Measurements from ENCODE around the gene MAP2. TPM values are rescaled to one million over a fixed set of nuclear protein-coding genes. Genes with fewer than 3 reads are reported as not detected.

MAP2 gene
- total and polyA plus RNA-seq, 8 donors, result 2.1 to 24.6 (median 11.8) TPM

DNA sequence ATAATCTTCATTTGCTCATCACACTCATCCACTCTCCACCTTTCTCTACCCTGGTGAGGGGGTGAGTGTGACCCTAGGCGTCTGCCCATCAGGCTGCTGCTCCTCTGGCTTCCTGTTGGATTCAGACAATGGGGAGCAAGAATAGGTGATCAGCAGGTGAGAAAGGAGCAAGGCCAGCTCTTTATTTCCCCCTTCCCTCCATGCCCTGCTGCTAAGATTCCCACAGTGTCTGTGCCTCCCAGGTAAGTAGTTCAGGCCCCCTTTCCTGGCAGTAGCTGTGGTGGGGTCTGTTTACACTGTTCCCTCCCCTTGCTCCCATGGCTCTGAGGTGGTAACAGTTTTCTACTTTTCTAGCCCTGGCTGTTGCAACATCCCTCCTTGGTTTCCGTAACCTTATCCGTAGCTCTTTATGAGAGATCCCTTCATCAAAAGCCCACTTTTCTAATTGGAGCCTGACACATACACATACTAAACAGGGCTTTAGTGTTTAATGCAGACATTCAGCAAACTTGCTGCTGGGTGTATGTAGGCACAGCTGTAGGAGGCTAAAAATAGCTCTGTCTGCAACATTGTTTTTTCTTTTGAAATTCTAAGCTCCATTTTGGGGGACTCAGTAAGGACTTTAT lies 27.5 kb downstream of the MAP2 start:
- Histone ChIP-seq H3K36me3 (no peaks in the 10 kb centered on the region), H3K9me3 (no peaks in the 10 kb centered on the region), H3K27me3 (no peaks in the 10 kb centered on the region), H3K4me3 (no peak overlapping the region), H3K27ac (no peak overlapping the region), H3K4me1 (no peaks in the 10 kb centered on the region)
- TF ChIP-seq, protein P1, sequence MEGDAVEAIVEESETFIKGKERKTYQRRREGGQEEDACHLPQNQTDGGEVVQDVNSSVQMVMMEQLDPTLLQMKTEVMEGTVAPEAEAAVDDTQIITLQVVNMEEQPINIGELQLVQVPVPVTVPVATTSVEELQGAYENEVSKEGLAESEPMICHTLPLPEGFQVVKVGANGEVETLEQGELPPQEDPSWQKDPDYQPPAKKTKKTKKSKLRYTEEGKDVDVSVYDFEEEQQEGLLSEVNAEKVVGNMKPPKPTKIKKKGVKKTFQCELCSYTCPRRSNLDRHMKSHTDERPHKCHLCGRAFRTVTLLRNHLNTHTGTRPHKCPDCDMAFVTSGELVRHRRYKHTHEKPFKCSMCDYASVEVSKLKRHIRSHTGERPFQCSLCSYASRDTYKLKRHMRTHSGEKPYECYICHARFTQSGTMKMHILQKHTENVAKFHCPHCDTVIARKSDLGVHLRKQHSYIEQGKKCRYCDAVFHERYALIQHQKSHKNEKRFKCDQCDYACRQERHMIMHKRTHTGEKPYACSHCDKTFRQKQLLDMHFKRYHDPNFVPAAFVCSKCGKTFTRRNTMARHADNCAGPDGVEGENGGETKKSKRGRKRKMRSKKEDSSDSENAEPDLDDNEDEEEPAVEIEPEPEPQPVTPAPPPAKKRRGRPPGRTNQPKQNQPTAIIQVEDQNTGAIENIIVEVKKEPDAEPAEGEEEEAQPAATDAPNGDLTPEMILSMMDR (IDR thresholded peaks at IDR 0.05), result no peak
- TF ChIP-seq EP300 (IDR thresholded peaks at IDR 0.05) (no peak), POLR2AphosphoS5 (IDR thresholded peaks at IDR 0.05) (no peak), POLR2A (IDR thresholded peaks at IDR 0.05) (no peak)
- WGBS, 5 donors, result 86 to 89% (median 88%) methylated on average over 3 of the region's 3 CpGs
- DNase-seq, result no peak
- intact Hi-C loops (cut with DNase I; ENCODE audit: low total_unique reads), result no loop called here

DNA sequence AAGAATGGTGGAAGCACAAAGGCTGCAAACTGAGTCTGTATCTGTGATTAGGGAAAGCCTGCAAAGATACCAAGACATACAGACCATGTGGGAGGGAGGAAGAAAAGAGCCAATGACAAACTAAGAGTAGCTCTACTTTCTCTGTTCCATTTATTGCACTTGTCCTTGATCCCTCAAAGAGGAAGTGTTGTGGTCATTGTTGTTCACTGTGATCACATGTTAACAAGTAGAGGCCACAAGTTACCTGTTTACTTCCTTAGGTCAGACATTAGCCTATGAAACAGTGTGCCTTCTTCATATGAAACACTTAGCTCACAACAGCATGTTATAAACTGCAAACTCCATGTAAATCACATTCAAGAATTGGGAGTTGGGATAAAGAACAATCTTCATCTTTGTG lies 32.6 kb downstream of the MAP2 start:
- DNase-seq, result no peak
- intact Hi-C loops (cut with DNase I; ENCODE audit: low total_unique reads), result no loop called here
- H3K27me3 ChIP-seq, result no peaks in the 10 kb centered on the region
- no peak overlapping the region for H3K4me3 ChIP-seq
- H3K27ac ChIP-seq, result no peak overlapping the region
- no peaks in the 10 kb centered on the region for H3K4me1 ChIP-seq
- H3K9me3 ChIP-seq, result no peaks in the 10 kb centered on the region
- no peak for TF ChIP-seq POLR2AphosphoS5 (IDR thresholded peaks at IDR 0.05)
- H3K36me3 ChIP-seq, result no peaks in the 10 kb centered on the region

DNA sequence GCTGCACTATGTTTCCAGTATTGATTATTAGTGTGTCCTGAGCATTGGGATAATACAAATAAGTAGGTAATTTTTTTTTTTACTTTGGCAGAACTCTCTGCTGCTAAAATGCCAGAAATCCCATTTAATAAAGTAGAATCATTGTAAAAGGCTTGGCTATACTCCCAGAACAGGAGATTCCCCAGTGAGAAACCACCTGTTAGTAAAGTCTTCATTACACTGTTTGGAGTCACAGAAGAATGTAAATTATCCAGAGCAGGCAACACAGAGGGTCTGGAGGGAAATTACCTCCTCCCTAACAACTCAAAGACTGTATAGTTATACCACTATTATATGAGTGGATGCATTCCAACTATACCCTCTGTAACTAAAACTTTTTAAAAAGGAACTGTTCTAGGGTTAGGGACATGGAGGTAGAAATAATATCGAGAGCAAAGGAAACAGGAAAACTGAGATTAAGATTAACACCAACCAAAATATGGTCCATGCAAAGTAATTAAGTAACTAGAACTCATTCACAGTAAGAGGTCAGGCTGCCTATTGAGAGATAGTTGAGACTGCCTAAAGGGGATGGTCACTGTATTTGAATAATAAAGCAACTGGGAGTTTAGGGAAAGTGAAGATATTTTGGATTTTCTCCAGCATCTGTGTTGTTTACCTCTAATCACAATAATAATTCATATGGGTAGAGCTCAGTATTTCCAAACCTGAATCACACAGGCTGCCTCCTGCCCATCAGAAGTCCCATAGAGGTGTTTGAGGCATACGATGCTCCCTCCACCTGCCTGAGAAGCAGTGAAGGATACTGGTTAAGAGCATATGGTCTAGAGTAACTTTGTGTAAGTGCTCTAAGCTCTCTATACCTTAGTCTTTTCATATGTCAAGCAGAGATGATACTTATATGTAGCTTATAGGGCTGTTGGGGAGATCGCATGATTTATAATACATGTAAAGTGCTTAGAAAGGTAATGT lies 34.4 kb downstream of the MAP2 start:
- peak in 1 of 2 donors; percentile 30 for DNase-seq
- Histone ChIP-seq H3K4me1 (no peaks in the 10 kb centered on the region), H3K4me3 (no peak overlapping the region), H3K27me3 (no peaks in the 10 kb centered on the region), H3K36me3 (no peaks in the 10 kb centered on the region), H3K9me3 (no peaks in the 10 kb centered on the region), H3K27ac (no peak overlapping the region)
- TF ChIP-seq EP300 (IDR thresholded peaks at IDR 0.05), result no peak
- TF ChIP-seq POLR2AphosphoS5 (IDR thresholded peaks at IDR 0.05), result no peak
- no peak for TF ChIP-seq POLR2A (IDR thresholded peaks at IDR 0.05)
- TF ChIP-seq, protein P1 (IDR thresholded peaks at IDR 0.05), result no peak
- intact Hi-C loops (cut with DNase I; ENCODE audit: low total_unique reads), result no loop called here
- WGBS, 5 donors, result 65 to 85% (median 73%) methylated on average over 3 of the region's 3 CpGs

DNA sequence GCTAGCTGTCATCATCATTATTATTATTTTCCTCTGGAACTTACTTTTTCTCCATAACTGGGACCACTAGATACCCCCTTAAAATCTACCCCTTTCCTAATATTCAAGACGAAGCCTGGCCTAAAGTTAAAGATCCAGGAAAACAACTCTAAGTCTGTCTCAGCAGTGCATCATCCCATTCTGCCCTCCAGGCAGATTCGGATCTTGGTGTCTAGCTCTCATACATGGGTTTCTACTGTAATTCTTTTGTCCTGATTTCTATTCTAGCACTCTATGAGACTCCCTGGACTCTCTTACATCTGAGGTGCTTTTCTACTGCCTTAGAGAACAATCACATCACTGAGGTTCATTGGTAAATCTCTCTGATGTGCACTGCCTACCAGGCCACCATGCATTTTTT lies 35.5 kb downstream of the MAP2 start:
- Histone ChIP-seq H3K27ac (no peak overlapping the region), H3K36me3 (no peaks in the 10 kb centered on the region), H3K9me3 (no peaks in the 10 kb centered on the region), H3K4me3 (no peak overlapping the region), H3K27me3 (no peaks in the 10 kb centered on the region), H3K4me1 (no peaks in the 10 kb centered on the region)
- TF ChIP-seq POLR2A (IDR thresholded peaks at IDR 0.05), result no peak
- intact Hi-C loops (cut with DNase I; ENCODE audit: low total_unique reads), result no loop called here
- DNase-seq, result no peak
- WGBS, 5 donors, result 84 to 99% (median 88%) methylated on average over 2 of the region's 2 CpGs

DNA sequence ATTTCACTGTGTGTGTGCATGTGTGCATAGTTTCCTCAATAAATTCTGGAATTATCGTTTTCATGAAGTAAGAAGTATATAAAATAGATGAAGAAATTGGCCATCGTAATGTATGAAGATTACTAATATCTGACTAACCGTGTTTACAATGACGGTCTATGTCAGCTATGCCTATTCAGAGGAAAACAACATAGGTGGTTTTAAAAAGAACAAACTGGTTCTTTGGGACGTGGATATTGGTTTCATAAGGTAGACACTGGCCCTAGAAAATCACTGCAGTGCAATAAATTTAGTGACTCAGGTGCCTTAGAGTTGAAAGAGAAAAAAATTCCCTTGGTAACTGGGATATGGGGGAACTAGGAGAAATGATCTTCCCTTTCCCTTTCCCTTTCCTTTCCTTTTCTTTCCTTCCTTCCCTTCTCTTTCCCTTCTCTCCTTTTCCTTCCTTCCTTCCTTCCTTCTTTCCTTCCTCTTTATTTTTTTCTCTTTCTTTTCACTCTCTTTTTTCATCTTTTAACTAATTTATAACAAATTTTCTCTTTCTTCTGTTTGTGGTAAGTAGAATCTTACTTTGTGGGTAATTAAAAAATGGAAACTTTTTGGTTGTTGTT lies 36.4 kb downstream of the MAP2 start:
- TF ChIP-seq POLR2AphosphoS5 (IDR thresholded peaks at IDR 0.05), result no peak
- no peak for TF ChIP-seq EP300 (IDR thresholded peaks at IDR 0.05)
- TF ChIP-seq, protein P1 (IDR thresholded peaks at IDR 0.05), result no peak
- no peak for TF ChIP-seq POLR2A (IDR thresholded peaks at IDR 0.05)
- DNase-seq, result no peak
- H3K9me3 ChIP-seq, result no peaks in the 10 kb centered on the region
- no peak overlapping the region for H3K4me3 ChIP-seq
- no peaks in the 10 kb centered on the region for H3K4me1 ChIP-seq
- intact Hi-C loops (cut with DNase I; ENCODE audit: low total_unique reads), result no loop called here
- no peaks in the 10 kb centered on the region for H3K27me3 ChIP-seq
- no peak overlapping the region for H3K27ac ChIP-seq
- H3K36me3 ChIP-seq, result no peaks in the 10 kb centered on the region
- 89 to 94% (median 92%) methylated on average over 5 of the region's 5 CpGs for WGBS, 5 donors
